NT2/D1 (cell line): Measurements from ENCODE around the gene CISD2.

Source experiments
- SUZ12 ChIP-seq: IDR thresholded peaks from 2 replicates; pipeline ENCODE4 v1.6.1; 2011; ENCODE audit not compliant: insufficient read length, insufficient read depth; ENCODE audit errors: extremely low read depth
- ZNF274 ChIP-seq: IDR thresholded peaks from 2 replicates; pipeline ENCODE4 v1.6.1; 2011; ENCODE audit warnings: mild to moderate bottlenecking, low read depth, low read length

DNA sequence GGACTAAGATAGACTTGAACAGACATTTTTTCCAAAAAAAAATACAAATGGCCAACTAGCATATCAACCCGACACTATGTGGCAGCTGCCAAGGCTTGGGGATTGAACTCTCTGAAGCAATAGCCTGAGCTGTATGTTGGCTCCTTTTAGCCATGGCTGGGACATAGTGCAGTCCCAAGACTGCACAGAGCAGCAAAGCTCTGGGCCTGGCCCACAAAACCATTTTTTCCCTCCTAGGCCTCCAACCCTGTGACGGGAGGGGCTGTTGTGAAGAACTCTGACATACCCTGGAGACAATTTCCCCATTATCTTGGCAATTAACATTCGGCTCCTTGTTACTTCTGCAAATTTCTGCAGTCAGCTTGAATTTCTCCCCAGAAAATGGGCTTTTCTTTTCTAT, 50.1 kb downstream of the CISD2 start:
- TF ChIP-seq SUZ12 (no peak), ZNF274 (no peak)
